AG08396 (cell line): ENCODE results near the gene UNC93A.
"Not testable (repeated sequence)": the region's sequence is repeated elsewhere in the genome, so short reads cannot be mapped to it uniquely, and the experiment has no call there.

Source experiments
- DNase-seq: peaks from one replicate; pipeline ENCODE4 v3.0.0; 2012; ENCODE audit warnings: low spot score, mixed read lengths

The UNC93A gene

GRCh38 chr6:167309355-167310192 is 18.5 kb downstream of the UNC93A start:
- DNase-seq = not testable (repeated sequence)

DNA sequence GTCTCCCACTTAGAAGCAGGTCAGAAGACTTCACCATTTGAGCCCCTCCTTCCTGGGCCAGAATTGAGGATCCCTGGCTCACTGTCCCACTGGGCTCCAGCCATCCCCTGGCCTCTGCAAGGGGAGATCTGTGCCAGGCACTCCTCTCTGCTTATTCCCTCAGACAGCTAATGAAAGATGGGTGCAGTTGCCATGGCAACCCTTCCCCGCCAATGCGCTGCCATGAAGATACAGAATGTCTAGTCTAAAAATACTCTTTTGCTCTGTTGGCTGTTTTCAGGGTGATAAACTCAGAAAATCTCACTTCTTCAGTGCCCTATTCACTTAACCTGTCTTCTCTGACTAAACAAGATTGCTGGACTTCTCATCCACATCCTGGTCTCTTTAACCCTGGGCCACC is 20.2 kb downstream of the UNC93A start:
- DNase-seq = no peak

GRCh38 chr6:167311691-167312090 is 20.6 kb downstream of the UNC93A start:
- DNase-seq = not testable (repeated sequence)

GRCh38 chr6:167314180-167314821 is 23.2 kb downstream of the UNC93A start:
- no peak for DNase-seq

GRCh38 chr6:167317172-167317571 is 26.1 kb downstream of the UNC93A start:
- DNase-seq = no peak

GRCh38 chr6:167318354-167318753 is 27.2 kb downstream of the UNC93A start:
- not testable (repeated sequence) for DNase-seq

GRCh38 chr6:167318856-167319255 is 27.7 kb downstream of the UNC93A start:
- DNase-seq = not testable (repeated sequence)

- DNase-seq = not testable (repeated sequence)
Measured at GRCh38 chr6:167319856-167320753, 29.0 kb downstream of the UNC93A start.

DNA sequence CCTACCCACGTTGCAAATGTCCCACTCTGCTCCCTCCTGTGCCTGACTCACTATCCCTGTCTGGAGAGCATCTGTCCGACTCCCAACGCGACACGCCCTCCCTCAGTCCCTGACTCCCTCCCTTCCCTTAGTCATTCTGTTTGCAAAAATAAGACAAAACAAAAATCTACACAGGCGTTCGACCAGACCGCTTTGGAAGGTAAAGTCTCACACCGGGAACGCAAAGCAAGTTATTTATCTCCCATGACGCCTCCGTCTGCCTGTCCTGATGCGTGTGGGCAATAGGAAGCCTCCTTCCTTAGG is 29.6 kb downstream of the UNC93A start:
- DNase-seq = not testable (repeated sequence)

GRCh38 chr6:167321185-167321584 is 30.1 kb downstream of the UNC93A start:
- DNase-seq = not testable (repeated sequence)

DNA sequence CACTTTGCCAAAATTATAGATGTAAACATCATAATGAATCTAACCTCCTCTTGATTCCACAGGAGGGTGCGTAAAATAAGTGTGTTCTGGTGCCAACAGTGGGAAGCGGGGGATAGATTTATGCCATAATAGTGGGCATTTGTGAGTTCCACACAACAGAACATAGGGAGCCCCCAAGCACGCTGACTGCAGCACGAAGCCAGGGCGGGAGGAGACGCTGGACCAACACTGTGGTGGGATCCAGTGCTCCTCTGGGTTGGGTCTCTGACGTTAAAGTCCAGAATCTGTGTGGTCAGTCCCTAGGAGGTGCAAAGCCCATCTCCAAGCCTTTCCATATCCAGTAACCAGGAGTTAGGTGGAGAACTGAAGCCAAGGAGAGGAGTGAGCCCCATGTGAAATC is 32.0 kb downstream of the UNC93A start:
- DNase-seq = no peak

DNA sequence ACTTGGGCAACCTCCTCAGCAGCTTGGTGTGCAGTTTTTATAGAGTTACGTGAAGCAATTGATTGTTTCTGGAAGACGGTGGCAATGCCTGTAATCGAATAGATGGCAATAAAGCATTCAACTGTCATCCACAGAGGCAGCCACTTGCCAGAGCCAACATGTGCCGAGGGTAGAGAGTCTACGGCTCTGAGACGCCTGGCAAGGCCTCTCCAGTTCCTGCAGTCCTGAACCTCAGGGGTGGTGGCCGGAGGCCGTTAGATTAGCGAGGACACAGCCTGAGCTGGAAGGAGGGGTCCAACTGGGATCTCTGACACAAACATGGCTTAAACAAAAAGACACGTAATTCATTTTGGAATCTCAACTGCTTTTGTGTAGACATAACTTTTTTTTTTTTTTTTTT is 33.0 kb downstream of the UNC93A start:
- DNase-seq = no peak

DNA sequence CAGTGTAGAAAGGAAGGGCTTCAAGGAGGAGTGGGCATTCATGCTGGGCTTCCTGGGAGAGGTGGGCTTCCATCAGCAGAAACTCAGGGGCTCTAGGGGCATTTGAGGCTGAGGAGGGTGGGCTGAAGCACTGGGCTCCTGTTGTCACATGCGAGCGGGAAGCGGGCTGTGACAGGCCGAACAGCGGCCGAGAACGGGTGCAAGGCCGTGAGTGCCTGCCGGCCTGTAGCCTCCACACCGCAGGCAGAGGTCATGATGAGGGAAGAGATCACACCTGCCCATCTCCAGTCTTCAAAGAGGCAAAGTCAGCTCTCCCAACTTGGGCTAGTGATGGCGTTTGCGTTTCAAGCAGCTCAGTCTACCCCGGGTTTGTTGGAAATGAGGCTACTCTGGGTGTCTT is 34.7 kb downstream of the UNC93A start:
- no peak for DNase-seq

DNA sequence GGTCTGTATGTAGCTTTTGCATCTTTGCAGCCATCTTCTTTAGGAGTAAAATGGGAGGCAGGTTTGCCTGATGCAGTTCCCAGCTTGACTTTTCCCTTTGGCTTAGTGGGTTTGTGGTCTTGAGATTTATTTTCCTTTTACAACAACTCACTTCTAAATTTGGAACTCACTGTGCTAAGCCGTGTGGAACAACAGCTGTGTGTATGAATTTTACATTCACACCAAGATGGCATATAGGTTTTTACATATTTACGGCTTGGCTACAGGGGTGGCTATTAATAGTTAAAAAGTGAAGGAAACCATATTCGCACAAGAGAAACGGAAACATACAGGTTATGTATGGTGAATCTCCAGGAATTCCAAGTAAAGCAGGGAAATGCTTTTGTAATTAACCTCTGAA is 36.3 kb downstream of the UNC93A start:
- DNase-seq = no peak

GRCh38 chr6:167328086-167328485 is 37.0 kb downstream of the UNC93A start:
- DNase-seq = no peak

DNA sequence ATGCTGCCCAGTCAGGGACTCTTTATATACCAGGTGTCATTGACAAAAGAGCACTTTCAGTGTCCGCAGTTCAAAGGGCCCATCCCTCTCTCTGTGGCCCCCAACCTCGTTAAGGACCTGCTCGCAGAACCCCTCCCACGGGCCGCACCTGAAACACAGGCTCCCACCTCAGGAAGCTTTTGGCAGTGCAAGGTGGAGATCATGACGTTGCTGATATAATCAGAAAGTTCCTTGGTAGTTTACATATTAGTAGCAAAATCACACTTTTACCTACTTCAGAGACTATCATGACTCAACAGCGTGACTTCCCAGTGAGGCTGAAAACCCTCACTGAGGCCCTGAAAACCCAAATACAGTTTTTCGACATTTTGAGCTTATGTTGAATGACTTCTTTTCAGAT is 37.9 kb downstream of the UNC93A start:
- DNase-seq = no peak

DNA sequence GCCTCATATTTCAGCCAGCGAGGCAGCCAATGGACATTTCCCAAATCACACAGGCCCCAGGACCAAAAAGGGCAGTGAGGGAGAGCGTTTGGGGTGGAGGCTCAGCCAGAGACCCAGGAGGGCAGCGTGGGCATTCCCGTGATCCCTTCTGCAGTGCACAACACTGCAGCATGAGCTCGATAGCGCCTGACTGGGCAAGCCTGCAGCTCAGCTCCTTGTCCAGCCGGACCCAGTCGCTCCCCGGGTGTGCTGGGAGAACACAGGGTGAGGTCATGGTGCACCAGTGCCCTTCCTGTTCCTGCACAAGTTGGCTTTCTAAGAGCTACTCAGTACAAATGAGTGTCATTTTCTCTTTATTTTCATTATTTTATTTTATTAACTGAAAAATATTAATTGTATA is 39.6 kb downstream of the UNC93A start:
- DNase-seq = no peak

DNA sequence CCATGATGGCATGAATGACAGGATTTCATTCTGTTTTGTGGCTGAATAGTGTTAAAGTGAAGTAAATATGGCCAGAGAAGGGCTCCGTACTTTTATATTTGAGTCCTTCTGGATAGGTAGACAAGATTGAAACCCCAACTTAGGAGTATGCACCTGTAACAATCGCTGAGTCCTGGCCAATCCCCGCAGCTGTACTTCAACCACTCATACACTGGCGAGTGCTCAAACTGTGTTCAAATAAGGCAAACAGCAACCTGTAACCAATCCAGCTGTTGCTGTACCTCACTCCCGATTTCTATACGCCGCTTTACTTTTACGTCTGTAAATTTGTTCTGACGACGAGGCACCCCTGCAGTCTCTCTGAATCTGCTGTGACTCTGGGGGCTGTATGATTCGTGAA is 40.5 kb downstream of the UNC93A start:
- DNase-seq = no peak

DNA sequence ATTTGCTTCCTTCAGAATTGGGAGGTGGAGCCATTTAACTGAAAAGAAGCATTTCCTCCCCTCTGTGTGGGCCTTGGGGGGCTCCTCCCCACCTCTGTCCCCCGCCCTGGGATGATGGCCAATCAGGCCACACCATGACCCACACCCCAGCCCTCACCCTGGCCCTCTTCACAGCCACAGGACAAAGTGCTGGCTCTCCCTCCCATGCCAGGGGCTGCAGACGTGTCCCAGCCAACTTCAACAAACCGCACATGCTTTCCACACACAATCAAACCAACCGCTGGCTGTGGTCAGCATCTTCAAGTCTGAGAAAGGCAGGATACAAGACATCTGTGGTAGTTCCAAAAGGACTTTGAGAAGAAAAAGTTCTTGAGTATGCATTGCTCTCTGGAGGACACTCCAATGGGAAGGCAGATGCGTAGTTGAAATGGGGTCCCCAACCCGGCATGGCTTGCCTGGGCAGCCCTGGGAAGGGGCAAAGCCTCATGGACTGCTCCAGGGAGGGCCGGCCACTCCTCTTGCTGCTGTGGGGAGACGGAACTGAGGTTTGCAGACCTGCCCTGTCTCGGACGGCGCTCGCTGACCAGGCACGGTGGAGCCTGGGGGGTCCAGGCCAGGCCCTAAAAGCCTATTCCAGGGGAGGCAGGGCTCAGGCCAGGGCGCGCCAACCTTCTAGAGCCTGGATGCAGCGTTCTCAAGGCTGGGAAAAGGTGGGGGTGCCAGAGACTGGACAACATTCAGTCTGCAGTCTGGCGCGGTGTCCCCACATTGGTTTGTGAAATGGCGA is 45.9 kb downstream of the UNC93A start:
- DNase-seq = no peak

- DNase-seq = no peak
Measured at GRCh38 chr6:167337675-167338449, 46.7 kb downstream of the UNC93A start.

DNA sequence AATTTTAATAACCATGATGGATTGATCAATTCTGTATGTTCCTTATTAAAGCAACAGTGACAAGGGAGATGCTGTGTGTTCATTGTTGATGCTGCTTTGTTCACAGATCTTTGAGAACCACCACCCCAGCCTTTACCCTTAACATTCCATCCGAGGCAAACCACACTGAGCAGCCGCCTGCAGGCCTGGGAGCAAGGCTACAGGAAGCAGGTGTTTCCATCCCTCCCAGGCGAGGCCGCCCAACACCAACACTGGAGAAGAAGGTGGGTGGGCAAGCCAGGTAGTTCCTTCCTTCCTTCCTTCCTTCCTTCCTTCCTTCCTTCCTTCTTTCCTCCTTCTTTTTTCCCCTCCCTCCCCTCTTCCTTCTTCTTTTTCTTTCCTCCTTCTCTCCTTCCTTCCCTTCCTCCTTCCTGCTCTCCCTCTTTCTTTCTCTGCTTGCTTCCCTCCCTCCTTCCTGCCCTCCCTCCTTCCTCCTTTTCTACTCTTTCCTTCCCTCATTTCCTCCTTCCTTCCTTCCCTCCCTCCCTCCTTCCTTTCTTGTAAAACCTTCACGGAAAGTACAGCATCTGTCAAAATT is 47.5 kb downstream of the UNC93A start:
- DNase-seq = no peak
